Aorta (tissue), 5 donors: ENCODE measurements around the gene LIPK. TPM values are rescaled to one million over a fixed set of nuclear protein-coding genes. Genes with fewer than 3 reads are reported as not detected.
A peak's percentile ranks its signal among the peaks of the same experiment; 100 is the strongest.
"Not testable (repeated sequence)": the region's sequence is repeated elsewhere in the genome, so short reads cannot be mapped to it uniquely, and the experiment has no call there.

Experiments used
- ATAC-seq: fragments of 200-7000 bp; cut with Tn5 transposase; one replicate; pipeline ENCODE4 v1.9.1; 2022; ENCODE audit warnings: moderate library complexity; ENCODE audit not compliant: low FRiP score
- DNase-seq, 2 donors: peaks; one replicate each; pipeline ENCODE4 v3.0.0-alpha.2; 2020
- H3K27ac ChIP-seq, 2 donors: one replicate each; pipeline ENCODE4 v1.5.1; 2013; ENCODE audit warnings: low read length in 2 of 2, mild to moderate bottlenecking in 2 of 2, moderate library complexity in 2 of 2, control low read depth in 1 of 2, inconsistent platforms in 1 of 2, low read depth in 1 of 2
- H3K27me3 ChIP-seq, 2 donors: one replicate each; pipeline ENCODE4 v1.6.1; 2013; ENCODE audit warnings: control low read depth in 1 of 2, low read length in 1 of 2, mild to moderate bottlenecking in 1 of 2, moderate library complexity in 1 of 2; ENCODE audit not compliant: insufficient read depth in 2 of 2, control insufficient read depth in 1 of 2
- H3K36me3 ChIP-seq, 2 donors: one replicate each; pipeline ENCODE4 v1.6.1; 2013; ENCODE audit warnings: control low read depth in 1 of 2, low read length in 1 of 2, mild to moderate bottlenecking in 1 of 2; ENCODE audit not compliant: insufficient read depth in 2 of 2, control insufficient read depth in 1 of 2
- H3K4me1 ChIP-seq, 2 donors: one replicate each; pipeline ENCODE4 v1.6.1; 2013; ENCODE audit warnings: low read length in 2 of 2, control low read depth in 1 of 2, mild to moderate bottlenecking in 1 of 2, moderate library complexity in 1 of 2; ENCODE audit not compliant: insufficient read depth in 2 of 2, control insufficient read depth in 1 of 2
- H3K4me3 ChIP-seq, 2 donors: one replicate each; pipeline ENCODE4 v1.5.1; 2013; ENCODE audit warnings: low read length in 2 of 2, control low read depth in 1 of 2, mild to moderate bottlenecking in 1 of 2
- H3K9me3 ChIP-seq: one replicate; pipeline ENCODE4 v1.6.1; 2013; ENCODE audit warnings: mild to moderate bottlenecking, low read length; ENCODE audit not compliant: control insufficient read depth
- WGBS, 2 donors: extraction: QIAGEN DNeasy Blood & Tissue Kit; methylation state at CpG; one replicate each; pipeline ENCODE4 v1.1.7; 2013; 5-methylcytosine and 5-hydroxymethylcytosine counted together
- intact Hi-C, 2 donors: fragments of 100-400 bp; cut with DNase I; formaldehyde crosslinking; loops; one replicate each; pipeline versions ENCODE4 v1.14.2 to v1.15.0; 2022
- polyA plus RNA-seq, 2 donors: library from polyadenylated mRNA; stranded (reverse); fragments of 200-250 nt; gene quantifications; one replicate each; pipeline ENCODE4 v1.2.3, GENCODE V29; 2013
- total RNA-seq, 2 donors: library from RNA; stranded (reverse); fragmentation: NEBNext Ultra II Directional; extraction: Animal tissue kit (Norgen Biotek cat#: 25700); gene quantifications; one replicate each; pipeline ENCODE4 v1.2.1, GENCODE V29; 2021
- donor health status: healthy with polysubstance abuse.
- donor health status: Bipolar disorder and iron deficiency.
- donor health status: DM: no; HTN: no; CAD: no.
- donor health status: DM: no; HTN: no; CAD: no.
- donor health status: DM: yes; HTN: yes; CAD: no.

LIPK gene
- total and polyA plus RNA-seq, 4 donors: not detected

DNA sequence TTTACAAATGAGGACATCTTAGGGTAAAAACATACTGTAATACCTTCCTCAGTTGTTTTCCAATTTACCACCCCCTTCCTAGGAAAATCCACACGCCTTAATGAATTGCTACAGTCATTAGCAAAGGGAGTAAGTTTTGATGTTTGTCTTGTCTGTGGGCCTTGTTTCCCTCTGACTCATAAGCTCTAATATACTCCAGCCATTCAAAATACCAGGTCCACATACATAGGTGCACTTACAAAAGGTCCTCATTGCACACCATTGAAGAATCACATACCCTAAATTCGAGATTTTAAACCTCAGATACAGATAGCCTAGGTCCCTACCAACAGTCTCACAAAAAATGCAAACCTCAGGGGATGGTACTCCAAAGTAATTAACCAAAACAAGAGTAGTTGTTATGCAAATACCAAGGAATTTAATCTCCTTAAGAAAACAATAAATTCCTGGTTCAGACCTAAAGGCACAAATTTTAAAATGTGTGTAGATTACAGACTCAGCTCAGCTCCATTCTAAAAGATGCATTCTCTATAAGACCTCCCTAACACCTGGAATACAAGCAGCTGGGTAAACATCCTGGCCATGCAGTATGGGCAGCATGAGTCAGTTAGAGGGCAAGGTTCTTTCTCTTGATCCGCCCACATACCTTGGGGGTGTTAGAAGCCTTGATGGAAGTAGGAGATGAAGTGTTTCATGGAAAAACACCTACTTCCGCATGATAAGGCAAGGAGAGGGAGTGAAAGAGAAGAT lies 3.0 kb upstream of the LIPK start:
- H3K27ac ChIP-seq: no peak overlapping the region
- intact Hi-C loops: no loop called here
- 53 to 60% methylated on average over 4 of the region's 4 CpGs for WGBS, 2 donors
- H3K27me3 ChIP-seq: peaks cover 0 to 2% of the 10 kb centered on the region in 2 donors
- ATAC-seq (no peak), DNase-seq (no peak)
- no peaks in the 10 kb centered on the region for H3K4me1 ChIP-seq
- H3K36me3 ChIP-seq: no peaks in the 10 kb centered on the region
- no peaks in the 10 kb centered on the region for H3K9me3 ChIP-seq
- H3K4me3 ChIP-seq: no peak overlapping the region

DNA sequence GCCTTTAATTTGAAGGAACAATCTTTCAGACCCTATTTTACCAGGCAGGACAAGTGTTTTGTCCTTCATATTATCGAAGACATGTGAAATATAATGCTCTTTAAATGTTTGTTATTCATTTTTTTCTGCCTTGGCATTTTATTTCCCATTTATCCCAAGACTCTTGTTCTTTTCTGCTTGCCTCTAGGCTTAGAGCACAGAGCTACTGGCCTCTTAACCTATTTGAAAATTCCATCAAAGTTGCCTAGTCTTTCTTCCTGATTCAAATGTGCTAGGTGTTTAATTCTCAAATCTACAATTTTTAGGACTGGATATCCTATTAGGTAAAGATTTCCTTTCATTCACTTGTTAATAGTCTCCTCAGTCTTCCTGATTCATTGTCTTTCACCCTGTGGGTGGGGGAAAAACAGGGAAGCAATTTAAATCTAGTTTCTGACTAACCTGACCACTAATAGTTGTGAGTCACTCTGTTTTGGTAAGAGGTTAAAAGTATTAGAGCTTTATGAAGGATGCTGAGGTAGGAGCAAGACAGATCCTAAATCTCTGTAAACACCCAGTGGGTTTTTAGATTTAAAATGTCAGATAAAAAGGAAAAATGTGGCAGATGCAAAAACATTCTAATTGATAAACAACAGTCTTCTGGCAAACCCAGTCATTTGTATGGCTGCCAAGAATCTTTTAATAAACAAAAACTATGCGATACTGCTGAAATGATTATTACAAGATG lies 1.5 kb downstream of the LIPK start:
- no peak for ATAC-seq
- Histone ChIP-seq H3K9me3 (no peaks in the 10 kb centered on the region), H3K36me3 (no peaks in the 10 kb centered on the region), H3K4me3 (no peak overlapping the region), H3K27me3 (peaks cover 0 to 2% of the 10 kb centered on the region in 2 donors), H3K27ac (no peak overlapping the region), H3K4me1 (no peaks in the 10 kb centered on the region)
- no peak for DNase-seq
- intact Hi-C loops: no loop called here
- 40 to 51% methylated on average over 2 of the region's 2 CpGs for WGBS, 2 donors

DNA sequence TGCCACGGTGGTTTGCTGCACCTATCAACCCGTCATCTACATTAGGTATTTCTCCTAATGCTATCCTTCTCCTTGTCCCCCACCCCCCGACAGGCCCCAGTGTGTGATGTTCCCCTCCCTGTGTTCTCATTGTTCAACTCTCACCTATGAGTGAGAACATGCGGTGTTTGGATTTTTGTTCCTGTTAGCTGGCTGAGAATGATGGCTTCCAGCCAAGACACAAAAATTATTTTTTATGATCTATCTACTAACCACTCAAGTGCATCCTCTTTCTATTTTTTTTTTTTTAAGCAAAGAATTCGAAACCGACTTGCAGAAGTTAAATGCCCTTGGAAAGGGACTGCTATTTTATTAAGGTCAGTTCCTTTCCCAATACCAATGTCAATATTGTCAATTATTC lies 3.3 kb downstream of the LIPK start:
- intact Hi-C loops, H3K4me3 ChIP-seq, DNase-seq, ATAC-seq, H3K4me1 ChIP-seq, H3K36me3 ChIP-seq, H3K9me3 ChIP-seq, H3K27me3 ChIP-seq, H3K27ac ChIP-seq: not testable (repeated sequence)
- WGBS, 2 donors: 37 to 47% methylated on average over 6 of the region's 6 CpGs

DNA sequence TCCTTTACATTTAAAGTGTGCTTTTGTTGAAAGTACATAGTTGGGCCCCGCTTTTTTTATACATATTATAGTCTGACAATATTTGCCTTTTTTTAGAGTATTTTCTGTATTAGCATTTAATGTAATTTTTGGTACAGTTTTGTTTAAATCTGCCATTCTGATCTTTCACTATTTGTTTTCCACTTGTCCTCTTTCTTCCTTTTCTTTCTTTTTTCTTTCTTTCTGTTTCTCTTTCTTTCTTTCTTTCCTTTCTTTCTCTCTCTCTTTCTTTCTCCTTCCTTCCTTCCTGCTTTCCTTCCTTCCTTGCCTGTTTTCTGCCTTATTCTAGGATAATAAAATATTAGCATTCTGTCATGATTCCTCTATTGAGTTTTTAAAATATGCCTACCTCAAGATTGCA lies 9.5 kb downstream of the LIPK start:
- intact Hi-C loops: no loop called here
- Histone ChIP-seq H3K27ac (no peak overlapping the region), H3K4me3 (no peak overlapping the region), H3K27me3 (no peaks in the 10 kb centered on the region), H3K4me1 (no peaks in the 10 kb centered on the region), H3K36me3 (no peaks in the 10 kb centered on the region), H3K9me3 (no peaks in the 10 kb centered on the region)
- DNase-seq (no peak), ATAC-seq (no peak)
- WGBS, 2 donors: 87 to 92% methylated on average over 1 of the region's 1 CpG

DNA sequence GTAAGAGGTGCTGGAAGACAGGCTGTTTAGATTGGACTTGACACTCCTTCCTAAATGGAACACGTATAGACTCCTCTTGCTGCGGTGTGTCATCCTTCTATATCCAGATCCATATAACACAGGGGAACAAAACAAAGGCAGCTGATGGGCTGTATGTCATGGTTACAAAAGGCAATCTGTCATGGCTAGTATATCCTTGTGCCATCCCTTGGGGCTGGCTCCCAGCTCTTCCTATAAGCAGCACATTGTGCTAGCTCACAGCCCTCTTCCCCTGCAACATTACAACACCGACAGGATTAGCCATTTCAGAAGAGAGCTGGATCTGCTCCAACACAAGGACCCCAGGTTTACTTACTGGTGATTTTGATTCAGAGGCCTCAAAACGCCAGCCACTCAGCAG lies 15.3 kb downstream of the LIPK start:
- Histone ChIP-seq H3K27me3 (no peaks in the 10 kb centered on the region), H3K27ac (no peak overlapping the region), H3K36me3 (no peaks in the 10 kb centered on the region), H3K9me3 (no peaks in the 10 kb centered on the region), H3K4me1 (no peaks in the 10 kb centered on the region), H3K4me3 (no peak overlapping the region)
- DNase-seq (no peak), ATAC-seq (no peak)
- 71% methylated on average over 4 of the region's 4 CpGs for WGBS, 2 donors
- intact Hi-C loops: no loop called here

DNA sequence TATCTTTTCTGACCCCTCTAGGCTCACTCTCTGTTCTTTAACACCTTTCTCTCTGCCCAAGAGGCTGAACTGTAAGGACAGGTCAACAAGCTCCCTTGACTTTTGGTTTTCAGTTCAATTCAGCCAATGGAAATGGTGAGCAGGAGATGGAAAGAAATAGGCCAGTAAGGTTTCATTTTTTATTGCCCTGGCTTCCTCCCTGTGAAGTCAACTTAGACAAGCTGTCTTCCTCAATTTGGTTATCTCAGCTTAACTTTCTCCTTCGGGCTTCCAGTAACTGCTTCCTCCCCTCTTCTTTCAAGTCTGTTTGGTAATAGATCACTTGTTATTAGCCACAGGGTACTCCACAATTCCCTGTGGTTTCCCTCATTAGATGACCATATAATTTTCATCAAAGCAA lies 19.7 kb downstream of the LIPK start:
- ATAC-seq: no peak

DNA sequence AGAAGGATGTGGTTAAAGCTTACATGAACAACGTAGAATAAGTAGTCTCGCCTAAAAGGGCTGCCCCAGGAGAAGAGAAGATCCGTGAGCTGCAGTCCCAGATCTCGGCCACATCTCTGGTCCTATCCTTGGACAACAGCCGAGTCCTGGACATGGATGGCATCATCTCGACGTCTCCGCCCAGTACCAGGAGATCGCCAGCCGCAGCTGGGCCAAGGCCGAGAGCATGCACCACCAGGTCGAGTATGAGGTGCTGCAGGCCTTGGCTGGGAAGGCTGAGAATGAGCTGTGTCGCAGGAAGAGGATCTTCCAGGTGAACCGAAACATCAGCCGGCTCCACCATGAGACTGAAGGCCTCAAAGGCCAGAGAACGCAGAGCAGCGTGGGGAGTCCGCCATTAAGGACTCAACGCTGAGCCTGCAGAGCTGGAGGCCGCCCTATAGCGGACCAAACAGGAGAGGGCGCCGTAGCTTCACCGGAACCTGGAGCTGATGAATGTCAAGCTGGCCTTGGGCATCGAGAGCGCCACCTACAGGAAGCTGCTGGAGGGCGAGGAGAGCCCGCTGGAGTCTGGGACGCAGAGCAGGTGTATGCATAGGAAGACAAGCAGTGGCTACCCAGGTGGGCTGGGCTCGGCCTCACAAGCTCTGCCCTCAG lies 22.2 kb downstream of the LIPK start:
- Histone ChIP-seq H3K4me3 (no peak overlapping the region), H3K4me1 (no peaks in the 10 kb centered on the region), H3K27me3 (no peaks in the 10 kb centered on the region), H3K36me3 (no peaks in the 10 kb centered on the region), H3K27ac (no peak overlapping the region), H3K9me3 (no peaks in the 10 kb centered on the region)
- WGBS, 2 donors: 63 to 65% methylated on average over 30 of the region's 30 CpGs
- intact Hi-C loops: no loop called here
- DNase-seq (peak; percentile 47 to 71), ATAC-seq (no peak)

More for the DNA sequence above, 19.7 kb downstream of the LIPK start:
- H3K27me3 ChIP-seq: no peaks in the 10 kb centered on the region
- H3K36me3 ChIP-seq: no peaks in the 10 kb centered on the region
- intact Hi-C loops: no loop called here
- H3K27ac ChIP-seq: no peak overlapping the region
- H3K9me3 ChIP-seq: no peaks in the 10 kb centered on the region
- DNase-seq: no peak
- WGBS, 2 donors: 23 to 40% methylated on average over 1 of the region's 1 CpG
- H3K4me3 ChIP-seq: no peak overlapping the region
- no peaks in the 10 kb centered on the region for H3K4me1 ChIP-seq

DNA sequence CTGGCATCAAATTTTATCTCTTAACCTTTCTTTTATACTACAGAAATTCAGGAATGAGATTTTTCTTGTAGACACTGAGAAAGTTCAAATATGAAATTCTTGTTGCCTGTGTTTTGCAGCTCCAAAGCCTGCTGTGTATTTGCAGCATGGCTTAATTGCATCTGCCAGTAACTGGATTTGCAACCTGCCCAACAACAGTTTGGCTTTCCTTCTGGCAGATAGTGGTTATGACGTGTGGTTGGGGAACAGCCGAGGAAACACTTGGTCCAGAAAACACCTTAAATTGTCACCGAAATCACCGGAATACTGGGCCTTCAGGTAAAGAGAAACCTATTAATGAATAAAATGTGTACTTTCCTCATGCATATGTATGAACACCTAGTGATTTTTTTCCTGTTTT lies 24.8 kb downstream of the LIPK start:
- Histone ChIP-seq H3K9me3 (no peaks in the 10 kb centered on the region), H3K4me3 (no peak overlapping the region), H3K27ac (no peak overlapping the region), H3K36me3 (no peaks in the 10 kb centered on the region), H3K27me3 (no peaks in the 10 kb centered on the region), H3K4me1 (no peaks in the 10 kb centered on the region)
- ATAC-seq (no peak), DNase-seq (no peak)
- 71 to 86% methylated on average over 4 of the region's 4 CpGs for WGBS, 2 donors
- intact Hi-C loops: no loop called here
